ENCODE data around the gene AGMAT.

Gene AGMAT

GRCh38 chr1:15522551-15522950 lies 62.3 kb downstream of the AGMAT start:
- no peak for FAIRE-seq
